NCI-H146 (cell line): ENCODE results near the gene BRIP1.

Experiments used
- DNase-seq: peaks from one replicate; lab custom pipeline; 2025; lab: John Stamatoyannopoulos, UW

Gene BRIP1

GRCh38 chr17:61757168-61757567, 106.2 kb downstream of the BRIP1 start:
- no peak for DNase-seq

GRCh38 chr17:61756561-61756960, 106.8 kb downstream of the BRIP1 start:
- no peak for DNase-seq

GRCh38 chr17:61755668-61756067, 107.7 kb downstream of the BRIP1 start:
- DNase-seq = no peak

- no peak for DNase-seq
Measured at GRCh38 chr17:61755078-61755477, 108.2 kb downstream of the BRIP1 start.

- no peak for DNase-seq
Measured at GRCh38 chr17:61754124-61754523, 109.2 kb downstream of the BRIP1 start.

- DNase-seq = no peak
Measured at GRCh38 chr17:61753696-61754095, 109.6 kb downstream of the BRIP1 start.

GRCh38 chr17:61750656-61751055, 112.7 kb downstream of the BRIP1 start:
- DNase-seq = no peak

- DNase-seq = no peak
Measured at GRCh38 chr17:61749823-61750404, 113.4 kb downstream of the BRIP1 start.

- no peak for DNase-seq
Measured at GRCh38 chr17:61746248-61746985, 116.9 kb downstream of the BRIP1 start.

- DNase-seq = no peak
Measured at GRCh38 chr17:61744804-61745203, 118.5 kb downstream of the BRIP1 start.

- no peak for DNase-seq
Measured at GRCh38 chr17:61744252-61744651, 119.1 kb downstream of the BRIP1 start.

GRCh38 chr17:61743766-61744165, 119.6 kb downstream of the BRIP1 start:
- DNase-seq = no peak

GRCh38 chr17:61739002-61739401, 124.3 kb downstream of the BRIP1 start:
- DNase-seq = no peak

- DNase-seq = no peak
Measured at GRCh38 chr17:61738249-61738648, 125.1 kb downstream of the BRIP1 start.

GRCh38 chr17:61737820-61738219, 125.5 kb downstream of the BRIP1 start:
- DNase-seq = no peak

- DNase-seq = no peak
Measured at GRCh38 chr17:61736438-61736837, 126.9 kb downstream of the BRIP1 start.

- no peak for DNase-seq
Measured at GRCh38 chr17:61735807-61736206, 127.5 kb downstream of the BRIP1 start.

- no peak for DNase-seq
Measured at GRCh38 chr17:61734466-61734865, 128.9 kb downstream of the BRIP1 start.

- DNase-seq = no peak
Measured at GRCh38 chr17:61734012-61734411, 129.3 kb downstream of the BRIP1 start.

GRCh38 chr17:61733021-61733420, 130.3 kb downstream of the BRIP1 start:
- DNase-seq = no peak

GRCh38 chr17:61732169-61732568, 131.2 kb downstream of the BRIP1 start:
- DNase-seq = no peak

- DNase-seq = no peak
Measured at GRCh38 chr17:61731330-61731729, 132.0 kb downstream of the BRIP1 start.

GRCh38 chr17:61729690-61730268, 133.5 kb downstream of the BRIP1 start:
- no peak for DNase-seq
